HG02973 (cell line): Measurements from ENCODE around the gene GID8.
"Not testable (repeated sequence)": the region's sequence is repeated elsewhere in the genome, so short reads cannot be mapped to it uniquely, and the experiment has no call there.

Experiments
- ATAC-seq: cut with Tn5 transposase; IDR thresholded peaks from one replicate; pipeline ENCODE4 v1.9.1; 2021; ENCODE audit warnings: moderate library complexity; ENCODE audit not compliant: unreplicated experiment

GID8 gene

DNA sequence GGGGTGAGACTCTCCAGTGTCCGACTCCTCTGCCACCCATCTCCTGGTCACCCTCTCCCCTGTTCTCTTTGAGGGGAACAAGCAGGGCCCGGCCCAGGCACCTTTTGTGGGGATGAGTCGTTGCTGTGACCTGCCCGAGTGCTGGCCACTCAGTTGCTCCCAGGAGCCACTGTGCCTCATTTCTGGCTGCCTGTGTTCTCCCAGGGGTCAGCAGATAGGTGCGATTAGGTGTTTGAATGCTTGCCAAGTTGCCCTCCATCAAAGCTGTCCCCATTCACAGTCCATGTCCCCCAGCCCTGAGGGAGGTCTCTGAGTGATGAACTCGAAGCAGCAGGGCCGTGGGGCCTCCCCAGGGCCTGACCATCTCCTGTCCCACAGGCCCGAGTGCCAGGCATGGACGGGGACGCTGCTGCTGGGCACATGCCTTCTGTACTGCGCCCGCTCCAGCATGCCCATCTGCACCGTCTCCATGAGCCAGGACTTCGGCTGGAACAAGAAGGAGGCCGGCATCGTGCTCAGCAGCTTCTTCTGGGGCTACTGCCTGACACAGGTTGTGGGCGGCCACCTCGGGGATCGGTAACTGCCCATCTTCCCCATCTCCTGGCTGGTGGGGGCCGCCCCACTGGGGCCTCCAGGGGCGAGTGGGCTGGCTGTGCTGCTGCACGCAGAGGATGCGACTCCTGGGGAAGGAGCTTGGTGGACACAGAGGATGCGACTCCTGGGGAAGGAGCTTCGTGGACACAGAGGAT, 18.6 kb downstream of the GID8 start:
- no peak for ATAC-seq

DNA sequence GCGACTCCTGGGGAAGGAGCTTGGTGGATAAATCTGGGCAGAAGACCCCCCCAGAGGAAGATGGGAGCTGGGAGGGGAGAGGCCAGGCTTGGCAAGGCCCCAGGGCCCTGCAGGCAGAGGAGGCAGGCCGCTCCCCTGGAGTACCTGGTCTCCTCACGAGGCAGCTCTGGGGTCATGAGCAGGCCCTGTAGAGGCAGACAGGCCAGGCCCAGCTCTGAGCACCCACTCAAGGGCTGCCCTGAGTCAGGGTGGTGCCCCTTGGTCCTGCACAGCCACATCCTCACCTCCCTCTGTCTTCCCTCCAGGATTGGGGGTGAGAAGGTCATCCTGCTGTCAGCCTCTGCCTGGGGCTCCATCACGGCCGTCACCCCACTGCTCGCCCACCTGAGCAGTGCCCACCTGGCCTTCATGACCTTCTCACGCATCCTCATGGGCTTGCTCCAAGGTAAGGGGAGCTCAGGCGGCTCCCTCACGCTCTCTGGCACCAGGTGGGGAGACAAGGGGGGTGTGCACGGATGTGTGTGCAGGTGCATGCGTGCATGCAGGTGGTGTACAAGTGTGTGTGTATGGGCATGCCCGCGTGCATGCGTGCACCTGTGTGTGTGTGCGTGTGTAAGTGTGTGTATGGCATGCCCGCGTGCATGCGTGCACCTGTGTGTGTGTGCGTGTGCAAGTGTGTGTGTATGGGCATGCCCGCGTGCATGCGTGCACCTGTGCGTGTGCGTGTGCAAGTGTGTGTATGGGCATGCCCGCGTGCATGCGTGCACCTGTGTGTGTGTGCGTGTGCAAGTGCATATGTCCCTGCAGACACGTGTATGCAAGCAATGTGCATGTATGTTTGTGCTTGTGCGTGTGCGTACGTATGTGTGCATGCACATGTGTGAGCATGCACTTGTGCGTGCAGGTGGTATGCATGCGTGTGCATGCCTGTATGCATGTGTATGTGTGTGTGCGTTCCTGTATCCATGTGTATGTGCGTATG, 19.5 kb downstream of the GID8 start:
- no peak for ATAC-seq

DNA sequence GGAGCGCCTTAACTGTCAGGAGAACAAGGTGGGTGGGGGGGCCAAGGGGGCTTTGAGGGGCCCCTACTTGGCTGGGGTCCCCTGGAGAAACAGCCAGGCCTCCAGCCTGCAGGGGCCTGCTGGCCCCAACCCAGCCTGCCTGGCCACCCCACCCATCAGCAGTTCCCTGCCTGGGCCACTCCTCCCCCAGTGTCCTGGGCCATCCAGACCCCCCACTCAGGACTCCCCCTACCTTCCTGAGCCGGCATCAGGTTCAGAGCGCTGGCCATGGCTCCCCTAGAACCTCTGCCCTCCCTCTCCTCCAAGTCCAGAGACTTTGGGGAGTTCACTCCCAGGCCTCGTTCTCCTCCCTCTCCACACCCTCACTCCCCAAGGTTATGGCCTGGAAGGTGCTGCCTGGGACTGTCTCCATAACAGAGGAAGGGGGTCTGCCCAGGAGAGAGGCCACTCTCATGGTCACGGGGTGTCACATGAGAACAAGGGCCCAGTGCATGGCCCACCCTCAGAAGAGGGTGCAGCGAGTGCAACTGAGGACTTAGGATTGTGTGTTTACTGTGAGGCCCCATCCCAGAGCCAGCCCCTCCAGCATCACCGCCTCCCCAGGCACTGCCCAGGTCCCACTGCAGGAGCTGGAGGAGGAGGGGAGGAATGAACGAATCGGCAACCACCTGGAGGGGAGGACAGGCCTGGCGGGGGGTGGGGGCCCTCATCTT, 20.6 kb downstream of the GID8 start:
- no peak for ATAC-seq

DNA sequence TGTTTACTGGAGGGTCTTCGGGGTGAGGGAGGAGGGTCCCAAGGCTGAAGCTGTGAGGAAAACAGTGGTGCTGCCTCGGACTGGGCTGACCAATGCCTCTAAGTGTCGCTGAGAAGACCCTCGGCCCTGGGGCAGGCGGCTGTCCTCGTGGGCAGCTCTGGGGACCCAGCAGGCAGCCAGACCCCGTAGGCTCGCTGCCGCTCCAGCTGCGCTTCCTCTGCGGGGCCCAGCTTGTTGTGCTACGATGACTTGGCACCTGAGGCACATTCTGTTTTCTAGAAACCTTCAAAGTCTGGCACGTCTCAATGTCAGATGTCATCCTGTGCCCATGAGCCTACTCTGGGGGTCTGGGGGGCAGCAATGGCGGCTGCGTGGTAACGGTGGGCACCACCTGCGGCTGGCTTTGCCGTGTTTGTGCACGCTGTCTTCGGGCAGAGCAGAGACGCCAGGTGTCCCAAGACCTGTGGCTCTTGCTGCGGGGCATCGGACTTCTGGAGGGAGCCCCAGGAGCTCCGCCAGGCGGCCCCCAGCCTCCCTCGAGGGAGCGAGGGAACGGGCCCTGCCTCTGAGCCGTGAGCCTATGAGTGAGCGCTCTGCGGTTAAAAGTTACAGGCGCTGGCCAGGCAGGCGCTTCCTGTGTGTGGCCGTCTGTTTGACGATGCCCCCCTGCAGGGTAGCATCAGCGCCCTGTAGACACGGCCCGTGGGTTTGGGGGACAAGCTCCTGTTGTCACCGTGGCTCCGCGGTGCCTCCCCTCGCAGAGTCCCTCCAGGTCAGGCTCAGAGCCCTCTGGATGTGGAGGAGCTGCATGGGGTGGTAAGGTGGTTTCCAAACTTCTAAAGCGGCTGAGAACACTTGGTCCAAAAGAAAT, 21.4 kb downstream of the GID8 start:
- ATAC-seq: no peak

DNA sequence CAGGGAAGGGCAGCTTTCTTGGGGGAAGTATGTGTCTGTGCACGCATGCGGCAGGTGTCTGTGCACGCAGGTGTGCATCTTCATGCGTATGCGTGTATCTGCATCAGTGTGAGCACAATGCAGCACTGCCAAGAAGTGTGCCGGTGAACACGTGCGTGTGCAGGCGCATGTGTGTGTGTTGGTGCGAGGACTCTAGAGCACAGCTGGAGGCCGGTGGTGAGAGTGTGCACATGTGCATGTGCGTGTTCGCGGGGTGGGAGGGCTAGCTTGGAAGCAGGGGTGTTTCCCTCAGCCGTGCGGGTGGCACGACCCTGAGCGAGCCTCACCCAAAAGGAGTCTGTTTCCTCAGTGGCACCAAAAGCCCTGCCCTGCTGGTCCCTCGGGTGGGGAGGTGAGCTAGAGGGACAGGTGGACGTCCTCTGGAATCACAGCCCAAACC, 22.1 kb downstream of the GID8 start:
- no peak for ATAC-seq

DNA sequence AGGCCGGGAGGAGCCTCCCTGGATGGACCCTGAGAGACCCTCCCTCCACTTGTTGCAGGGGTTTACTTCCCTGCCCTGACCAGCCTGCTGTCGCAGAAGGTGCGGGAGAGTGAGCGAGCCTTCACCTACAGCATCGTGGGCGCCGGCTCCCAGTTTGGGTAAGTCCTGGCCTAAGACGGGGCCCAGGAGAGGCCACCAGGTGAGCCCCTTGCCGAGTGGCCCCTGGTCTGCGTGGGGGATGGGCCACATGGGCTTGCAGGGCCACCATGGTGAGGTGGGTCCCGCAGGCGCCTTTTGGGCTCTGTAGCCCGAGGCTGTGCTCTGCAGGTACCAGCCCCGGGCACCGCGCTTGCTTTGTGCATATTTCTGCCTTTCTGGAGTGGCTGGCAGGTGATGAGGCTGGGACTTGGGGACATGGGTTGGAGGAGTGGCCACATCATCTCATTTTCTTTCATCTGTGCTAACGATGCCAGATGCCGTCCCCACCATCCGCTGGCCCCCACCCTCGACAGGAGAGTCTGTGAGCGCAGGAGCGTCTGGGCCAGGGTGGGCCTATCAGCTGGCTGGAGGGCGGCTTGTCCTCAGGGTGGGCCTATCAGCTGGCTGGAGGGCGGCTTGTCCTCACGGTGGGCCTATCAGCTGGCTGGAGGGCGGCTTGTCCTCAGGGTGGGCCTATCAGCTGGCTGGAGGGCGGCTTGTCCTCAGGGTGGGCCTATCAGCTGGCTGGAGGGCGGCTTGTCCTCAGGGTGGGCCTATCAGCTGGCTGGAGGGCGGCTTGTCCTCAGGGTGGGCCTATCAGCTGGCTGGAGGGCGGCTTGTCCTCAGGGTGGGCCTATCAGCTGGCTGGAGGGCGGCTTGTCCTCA, 22.7 kb downstream of the GID8 start:
- not testable (repeated sequence) for ATAC-seq

DNA sequence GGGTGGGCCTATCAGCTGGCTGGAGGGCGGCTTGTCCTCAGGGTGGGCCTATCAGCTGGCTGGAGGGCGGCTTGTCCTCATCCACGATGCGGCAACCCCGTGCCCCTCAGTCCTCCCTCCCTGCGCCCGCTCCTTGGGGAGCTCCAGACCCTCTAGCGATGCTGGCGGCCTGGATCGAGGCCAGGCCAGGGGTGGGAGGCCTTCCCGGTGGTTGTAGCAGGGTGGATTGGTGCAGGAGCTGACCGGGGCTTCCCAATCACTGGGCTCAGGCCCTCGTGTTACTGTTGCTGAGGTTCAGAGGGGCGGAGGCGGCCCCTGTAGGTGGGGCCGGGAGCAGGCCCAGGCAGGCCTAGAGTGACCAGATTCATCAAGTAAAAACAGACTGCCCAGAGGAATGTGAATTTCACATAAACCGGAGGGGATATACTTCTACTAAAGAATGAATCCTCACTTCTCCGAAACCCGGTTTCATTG, 23.4 kb downstream of the GID8 start:
- no peak for ATAC-seq

DNA sequence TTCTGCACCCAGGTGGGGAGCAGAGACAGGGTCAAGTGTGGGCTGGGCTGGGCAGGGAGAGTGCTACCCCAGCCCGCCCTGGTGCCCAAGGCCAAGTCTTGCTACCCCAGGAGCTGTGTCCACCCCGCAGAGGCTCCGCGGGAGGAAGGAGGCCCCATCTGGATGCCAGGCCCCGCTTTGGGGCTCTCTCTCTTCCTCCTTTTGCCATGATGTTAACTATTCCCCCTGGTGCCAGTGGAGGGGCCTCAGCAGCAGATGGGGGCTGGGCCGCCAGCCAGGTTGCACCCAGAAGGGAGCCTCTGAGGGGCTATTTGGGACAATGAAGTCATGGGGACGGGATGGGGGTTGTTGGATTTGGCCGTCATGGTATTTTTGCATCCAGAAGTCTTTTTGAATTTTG, 23.9 kb downstream of the GID8 start:
- ATAC-seq: no peak

DNA sequence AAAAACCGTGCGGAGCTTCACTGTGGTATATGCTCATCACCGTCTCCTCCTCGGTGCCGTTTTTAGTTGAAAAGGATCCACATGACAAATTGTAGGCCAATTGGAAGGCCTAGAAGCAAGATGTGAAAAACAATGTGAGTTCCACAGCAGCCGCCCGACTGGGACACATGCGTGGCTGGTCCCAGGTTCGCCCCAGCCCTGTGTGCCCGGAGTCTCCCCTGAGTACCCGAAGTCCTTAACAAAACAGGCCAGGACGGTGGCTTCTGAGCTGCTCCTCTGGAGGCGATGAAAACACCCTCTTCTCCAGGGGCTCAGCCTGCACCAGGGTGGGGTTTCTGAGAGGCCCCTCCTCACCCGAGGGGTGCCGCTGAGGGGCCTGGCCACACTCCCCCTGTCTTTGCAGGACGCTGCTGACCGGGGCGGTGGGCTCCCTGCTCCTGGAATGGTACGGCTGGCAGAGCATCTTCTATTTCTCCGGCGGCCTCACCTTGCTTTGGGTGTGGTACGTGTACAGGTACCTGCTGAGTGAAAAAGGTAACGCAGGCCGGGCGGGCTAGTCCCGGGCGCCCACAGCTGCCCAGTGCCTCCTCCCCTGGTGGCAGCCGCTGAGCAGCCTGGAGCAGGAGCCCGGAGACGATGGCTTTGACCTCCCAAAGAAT, 24.4 kb downstream of the GID8 start:
- no peak for ATAC-seq

DNA sequence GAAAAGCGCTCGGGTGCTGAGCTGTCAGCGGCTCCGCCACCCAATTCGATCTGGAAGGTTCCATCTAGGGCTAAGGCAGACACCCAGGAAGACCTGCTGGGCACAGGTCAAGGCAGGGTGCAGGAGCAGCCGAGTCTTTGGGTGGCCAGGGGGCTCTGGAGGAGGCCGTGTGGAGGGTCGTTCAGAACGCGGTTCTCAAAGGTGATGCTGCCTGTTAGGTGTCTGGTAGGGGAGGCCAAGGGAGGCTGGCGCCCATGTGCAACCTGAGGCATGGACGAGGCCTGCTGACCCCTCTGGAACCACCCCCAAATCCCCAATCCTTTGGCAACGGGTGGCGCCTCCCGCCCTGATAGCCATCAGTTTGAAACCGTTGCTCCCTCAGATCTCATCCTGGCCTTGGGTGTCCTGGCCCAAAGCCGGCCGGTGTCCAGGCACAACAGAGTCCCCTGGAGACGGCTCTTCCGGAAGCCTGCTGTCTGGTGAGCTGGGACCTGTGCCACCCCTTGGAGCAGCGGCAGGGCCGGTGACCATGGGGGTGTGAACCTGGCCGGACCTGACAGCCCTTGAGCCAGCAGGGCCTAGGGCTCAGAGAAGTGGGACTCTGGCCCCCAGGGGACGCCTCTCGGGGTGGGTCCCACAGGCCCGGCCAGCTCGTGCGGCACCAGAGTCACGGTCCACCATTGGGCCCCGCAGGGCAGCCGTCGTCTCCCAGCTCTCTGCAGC, 25.1 kb downstream of the GID8 start:
- ATAC-seq: no peak

DNA sequence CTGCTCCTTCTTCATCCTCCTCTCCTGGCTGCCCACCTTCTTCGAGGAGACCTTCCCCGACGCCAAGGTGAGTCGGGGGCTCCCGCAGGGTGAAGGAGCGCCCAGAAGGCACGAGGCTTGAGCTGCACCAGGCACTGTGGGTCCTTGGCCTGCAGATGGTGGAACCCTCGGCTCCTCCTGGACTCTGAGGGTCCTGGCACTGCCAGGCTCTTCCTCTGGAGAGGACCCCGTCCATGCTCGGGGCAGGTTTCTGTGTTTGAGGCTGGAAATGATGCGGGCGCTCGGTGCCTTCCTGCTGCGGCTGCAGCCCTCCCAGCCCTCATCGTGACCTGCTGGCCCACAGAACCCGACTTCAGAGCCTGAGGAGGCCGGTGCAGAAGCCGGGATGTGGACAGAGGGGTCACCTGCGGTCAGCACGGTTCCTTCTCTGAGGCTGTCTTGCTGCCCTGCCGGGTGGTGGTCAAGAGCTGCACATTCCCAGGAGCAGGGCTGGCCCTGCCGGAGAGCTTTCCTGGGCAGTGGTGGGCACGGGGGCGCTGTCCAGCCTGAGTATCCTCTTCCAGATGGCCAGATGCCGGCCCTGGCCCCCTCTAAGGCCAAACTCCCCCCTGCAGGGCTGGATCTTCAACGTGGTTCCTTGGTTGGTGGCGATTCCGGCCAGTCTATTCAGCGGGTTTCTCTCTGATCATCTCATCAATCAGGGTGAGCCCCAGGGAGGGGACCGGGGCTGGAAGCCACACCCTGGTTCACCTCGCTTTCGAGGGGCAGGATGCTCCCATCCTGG, 25.9 kb downstream of the GID8 start:
- no peak for ATAC-seq

DNA sequence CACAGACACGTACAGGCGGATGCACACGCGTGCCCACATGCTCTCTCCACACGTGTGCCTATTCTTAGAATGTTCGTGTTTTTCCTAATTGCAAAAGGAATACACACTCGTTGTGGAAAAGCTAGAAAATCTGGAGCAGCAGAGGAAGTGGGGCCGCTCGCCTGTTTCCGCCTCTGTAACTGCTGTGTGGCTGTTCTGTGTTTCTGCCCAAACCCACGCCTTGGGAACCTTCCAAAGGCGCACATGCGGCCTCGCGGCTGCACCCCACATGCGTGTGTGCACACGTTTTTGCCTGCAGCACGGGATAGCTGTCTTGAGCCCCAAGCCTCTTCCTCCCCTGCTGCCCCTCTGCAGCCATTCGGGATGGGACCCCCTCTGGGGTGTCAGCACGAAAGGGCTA, 26.8 kb downstream of the GID8 start:
- ATAC-seq: no peak

DNA sequence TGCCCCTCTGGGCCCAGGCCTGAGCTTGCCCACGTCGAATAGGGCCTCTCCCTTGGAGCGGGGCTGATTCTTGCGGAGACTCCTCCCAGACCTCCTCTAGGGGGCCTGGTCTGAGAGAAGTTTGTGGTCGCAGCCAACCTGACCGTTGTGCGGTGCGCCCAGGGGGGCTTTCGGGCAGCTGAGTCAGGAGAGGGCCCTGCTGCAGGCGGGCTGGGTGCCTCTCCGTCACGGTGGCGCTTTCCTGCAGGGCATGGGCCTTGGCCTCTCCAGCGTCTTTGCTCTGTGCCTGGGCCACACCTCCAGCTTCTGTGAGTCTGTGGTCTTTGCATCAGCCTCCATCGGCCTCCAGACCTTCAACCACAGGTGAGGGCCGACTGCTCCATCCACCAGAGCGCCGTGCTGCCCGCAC, 27.4 kb downstream of the GID8 start:
- ATAC-seq: no peak

DNA sequence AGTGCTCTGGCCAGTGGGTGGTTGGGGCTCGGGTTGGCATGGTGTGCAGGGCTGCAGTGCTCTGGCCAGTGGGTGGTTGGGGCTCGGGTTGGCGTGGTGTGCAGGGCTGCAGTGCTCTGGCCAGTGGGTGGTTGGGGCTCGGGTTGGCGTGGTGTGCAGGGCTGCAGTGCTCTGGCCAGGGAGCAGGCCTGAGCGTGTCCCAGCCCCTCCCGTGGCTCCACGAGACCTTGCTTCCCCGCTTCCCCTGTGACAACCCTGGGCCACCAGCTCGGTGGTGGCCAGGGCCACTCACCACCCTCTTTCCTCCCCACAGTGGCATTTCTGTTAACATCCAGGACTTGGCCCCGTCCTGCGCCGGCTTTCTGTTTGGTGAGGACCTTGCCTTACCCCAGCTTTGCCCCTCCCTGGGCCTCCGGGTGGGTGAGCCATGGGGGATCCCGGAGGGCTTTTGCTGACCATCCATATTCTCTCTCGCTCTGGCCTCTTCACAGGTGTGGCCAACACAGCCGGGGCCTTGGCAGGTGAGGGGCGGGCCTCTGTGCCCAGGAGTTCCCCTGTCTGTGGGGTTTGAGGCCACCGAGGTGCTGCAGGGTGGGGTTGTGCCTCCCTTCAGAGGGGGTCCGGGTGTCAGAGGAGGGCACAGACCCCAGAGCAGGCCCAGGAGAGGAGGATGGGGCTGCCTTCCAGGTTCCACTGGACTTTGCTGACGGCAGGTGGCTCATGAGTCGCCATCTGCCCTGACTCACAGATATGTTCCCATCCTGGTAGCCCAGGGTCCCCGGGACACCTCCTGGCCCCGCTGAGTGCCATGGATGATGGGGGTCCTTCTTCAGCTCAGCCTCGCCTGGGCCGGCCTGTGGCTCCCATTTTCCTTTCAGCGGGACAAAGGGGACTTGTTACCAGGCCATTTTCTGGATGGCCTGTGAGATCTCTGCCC, 28.5 kb downstream of the GID8 start:
- ATAC-seq: no peak

DNA sequence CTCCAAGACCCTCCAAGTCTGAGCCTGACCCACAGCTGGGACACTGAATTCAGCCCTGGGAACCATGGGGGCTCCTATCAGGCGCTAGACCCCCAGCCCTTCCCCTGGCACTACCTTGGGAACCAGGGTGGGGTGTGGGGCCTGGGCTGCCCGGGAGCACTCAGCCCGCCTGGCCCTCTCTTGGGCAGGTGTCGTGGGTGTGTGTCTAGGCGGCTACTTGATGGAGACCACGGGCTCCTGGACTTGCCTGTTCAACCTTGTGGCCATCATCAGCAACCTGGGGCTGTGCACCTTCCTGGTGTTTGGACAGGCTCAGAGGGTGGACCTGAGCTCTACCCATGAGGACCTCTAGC, 29.2 kb downstream of the GID8 start:
- ATAC-seq: no peak

DNA sequence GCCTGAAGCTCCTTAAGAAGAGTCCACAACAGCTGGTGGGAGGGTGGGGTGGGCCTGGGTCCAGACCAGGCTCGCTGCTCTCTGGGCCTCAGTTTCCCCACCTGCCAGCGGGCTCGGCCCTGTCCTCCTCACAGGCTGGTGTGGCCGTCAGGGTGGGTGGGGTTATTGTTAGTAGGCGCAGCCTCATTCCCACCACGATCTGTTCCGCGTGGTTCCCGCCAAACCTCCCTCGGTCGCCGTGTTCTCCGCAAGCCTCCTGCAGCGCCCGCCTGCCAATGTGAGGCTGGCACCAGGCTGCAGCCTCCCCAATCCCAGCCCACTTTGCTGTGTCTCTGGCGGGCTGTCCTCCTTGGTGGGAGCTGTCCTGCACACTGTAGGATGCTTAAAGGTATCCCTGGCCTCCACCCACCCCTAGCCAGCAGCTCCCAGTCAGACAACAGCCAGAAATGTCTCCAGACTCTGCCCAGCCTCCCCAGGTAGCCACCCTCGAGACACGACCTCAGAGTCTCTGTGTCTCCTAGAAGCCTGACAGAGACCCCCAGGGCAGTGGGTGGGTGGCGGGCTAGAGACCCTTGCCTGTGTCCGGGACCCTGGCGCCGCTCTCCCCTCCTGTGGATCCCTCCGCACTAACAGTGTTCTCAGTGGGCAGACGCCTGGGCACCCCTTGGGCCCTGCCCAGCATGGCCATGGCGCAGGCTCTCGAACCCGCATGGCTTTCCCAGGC, 29.8 kb downstream of the GID8 start:
- no peak for ATAC-seq
